GM06990 (cell line): ENCODE data around the gene GNAL.
A peak's percentile ranks its signal among the peaks of the same experiment; 100 is the strongest.

Source experiments
- DNase-seq: peaks from one replicate; pipeline ENCODE4 v3.0.0-alpha.2; 2011; ENCODE audit not compliant: insufficient read length; ENCODE audit errors: extremely low read depth
- H3K27me3 ChIP-seq: replicated peaks from 2 replicates; pipeline ENCODE4 v1.6.0; 2011; ENCODE audit warnings: low read length; ENCODE audit not compliant: control insufficient read depth, insufficient read depth
- H3K36me3 ChIP-seq: 2 replicates; pipeline ENCODE4 v1.5.1; 2011; ENCODE audit warnings: low read length; ENCODE audit not compliant: control insufficient read depth, insufficient read depth
- H3K4me3 ChIP-seq: replicated peaks from 2 replicates; pipeline ENCODE4 v1.5.1; 2011; ENCODE audit warnings: low read depth, mild to moderate bottlenecking, control low read depth, low read length
- CTCF ChIP-seq: IDR thresholded peaks from 2 replicates; pipeline ENCODE4 v1.5.1; 2011; ENCODE audit warnings: low read length, control low read depth, mild to moderate bottlenecking, inconsistent platforms; ENCODE audit not compliant: insufficient read depth, poor library complexity, severe bottlenecking

Gene GNAL

DNA sequence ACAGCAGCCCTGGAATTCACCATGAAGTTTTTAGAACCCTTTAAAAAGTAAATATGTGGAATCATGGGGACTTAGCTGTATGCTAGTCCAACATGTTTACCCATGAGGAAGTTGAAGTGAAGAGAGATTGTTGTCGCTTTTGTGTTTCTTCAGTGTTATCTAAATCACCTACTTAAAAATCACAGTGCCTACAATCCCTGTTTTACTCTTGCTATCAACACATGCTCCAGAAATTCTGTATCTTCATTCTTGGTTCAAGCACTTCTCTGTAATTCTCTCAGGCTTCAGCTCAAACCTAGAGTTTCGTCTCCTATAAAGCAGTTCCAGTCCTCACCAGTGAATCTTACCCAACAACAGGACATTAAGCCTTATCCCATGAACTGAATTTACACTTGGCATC lies 131.6 kb downstream of the GNAL start:
- no peak for TF ChIP-seq CTCF
- Histone ChIP-seq H3K36me3 (no peaks in the 10 kb centered on the region), H3K4me3 (no peak overlapping the region), H3K27me3 (no peaks in the 10 kb centered on the region)
- DNase-seq: no peak

- no peaks in the 10 kb centered on the region for H3K36me3 ChIP-seq
- DNase-seq: no peak
- H3K4me3 ChIP-seq: no peak overlapping the region
- H3K27me3 ChIP-seq: no peaks in the 10 kb centered on the region
- no peak for TF ChIP-seq CTCF
Measured at GRCh38 chr18:11821208-11821607, 132.1 kb downstream of the GNAL start.

GRCh38 chr18:11821643-11822237 lies 132.7 kb downstream of the GNAL start:
- Histone ChIP-seq H3K27me3 (no peaks in the 10 kb centered on the region), H3K4me3 (no peak overlapping the region), H3K36me3 (no peaks in the 10 kb centered on the region)
- no peak for DNase-seq
- no peak for TF ChIP-seq CTCF

DNA sequence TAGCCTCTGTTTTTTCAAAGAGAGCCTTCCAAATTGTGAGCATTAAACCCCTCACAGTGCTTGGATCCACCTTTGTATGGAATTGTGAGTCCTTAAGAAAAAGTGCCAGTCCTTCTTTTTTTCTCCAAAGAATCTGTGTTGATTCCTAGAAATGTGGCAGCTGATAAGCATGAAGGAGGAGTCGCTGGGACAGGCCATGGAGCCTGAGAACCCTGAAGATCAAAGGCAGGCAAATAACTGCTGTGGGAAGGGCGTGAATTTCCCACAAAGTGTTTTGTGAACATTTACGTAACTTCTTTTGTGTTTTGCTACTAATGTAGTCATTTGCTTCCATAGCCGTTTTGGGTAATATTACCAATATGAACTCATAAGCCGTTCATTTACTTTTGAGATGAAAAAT lies 134.5 kb downstream of the GNAL start:
- Histone ChIP-seq H3K4me3 (no peak overlapping the region), H3K36me3 (no peaks in the 10 kb centered on the region), H3K27me3 (no peaks in the 10 kb centered on the region)
- DNase-seq: no peak
- TF ChIP-seq CTCF: no peak

GRCh38 chr18:11826836-11827235 lies 137.8 kb downstream of the GNAL start:
- no peak for DNase-seq
- Histone ChIP-seq H3K27me3 (no peaks in the 10 kb centered on the region), H3K4me3 (no peak overlapping the region), H3K36me3 (no peaks in the 10 kb centered on the region)
- peak; percentile 12 for TF ChIP-seq CTCF
